HL-60 (cell line): ENCODE data around the gene NFU1.

ENCODE experiments used
- DNase-seq, 2 experiments: peaks; one replicate each; pipeline ENCODE4 v3.0.0-alpha.2; 2010 to 2020; ENCODE audit warnings: low read depth in 1 of 2, low spot score in 1 of 2
- H3K27ac ChIP-seq: fragments of 250-450 bp; sonication (Bioruptor Pico); replicated peaks from 2 replicates; pipeline ENCODE4 v1.5.1; 2020; ENCODE audit warnings: mild to moderate bottlenecking, moderate library complexity
- H3K27me3 ChIP-seq: fragments of 250-450 bp; sonication (Bioruptor Pico); 2 replicates; pipeline ENCODE4 v1.5.1; 2021; ENCODE audit warnings: mild to moderate bottlenecking, moderate library complexity; ENCODE audit not compliant: insufficient read depth, poor library complexity, severe bottlenecking
- H3K4me3 ChIP-seq: replicated peaks from 2 replicates; pipeline ENCODE4 v1.5.1; 2011; ENCODE audit warnings: mild to moderate bottlenecking, control low read depth, low read length; ENCODE audit not compliant: insufficient read depth
- GABPA ChIP-seq: IDR thresholded peaks from 2 replicates; pipeline ENCODE4 v1.6.1; 2012; ENCODE audit warnings: low read depth
- POLR2AphosphoS5 ChIP-seq: IDR thresholded peaks from 2 replicates; pipeline ENCODE4 v1.6.1; 2012; ENCODE audit warnings: low read depth
- SPI1 ChIP-seq: IDR thresholded peaks from 2 replicates; pipeline ENCODE4 v1.6.1; 2012; ENCODE audit warnings: low read depth, mild to moderate bottlenecking, borderline replicate concordance
- TF ChIP-seq, protein P1 (sequence below): IDR thresholded peaks from 2 replicates; pipeline ENCODE4 v1.6.1; 2012; ENCODE audit warnings: low read depth; ENCODE audit not compliant: insufficient replicate concordance
- TF ChIP-seq, protein P2 (sequence below): IDR thresholded peaks from one replicate; pipeline ENCODE4 v1.5.1; 2011; ENCODE audit warnings: low read length, control low read depth, inconsistent platforms; ENCODE audit not compliant: insufficient read depth

The NFU1 gene

GRCh38 chr2:69434753-69435152, 2.5 kb downstream of the NFU1 start:
- Histone ChIP-seq H3K27me3 (no peaks in the 10 kb centered on the region), H3K4me3 (no peak overlapping the region), H3K27ac (no peak overlapping the region)
- DNase-seq = no peak
- TF ChIP-seq, protein P1, sequence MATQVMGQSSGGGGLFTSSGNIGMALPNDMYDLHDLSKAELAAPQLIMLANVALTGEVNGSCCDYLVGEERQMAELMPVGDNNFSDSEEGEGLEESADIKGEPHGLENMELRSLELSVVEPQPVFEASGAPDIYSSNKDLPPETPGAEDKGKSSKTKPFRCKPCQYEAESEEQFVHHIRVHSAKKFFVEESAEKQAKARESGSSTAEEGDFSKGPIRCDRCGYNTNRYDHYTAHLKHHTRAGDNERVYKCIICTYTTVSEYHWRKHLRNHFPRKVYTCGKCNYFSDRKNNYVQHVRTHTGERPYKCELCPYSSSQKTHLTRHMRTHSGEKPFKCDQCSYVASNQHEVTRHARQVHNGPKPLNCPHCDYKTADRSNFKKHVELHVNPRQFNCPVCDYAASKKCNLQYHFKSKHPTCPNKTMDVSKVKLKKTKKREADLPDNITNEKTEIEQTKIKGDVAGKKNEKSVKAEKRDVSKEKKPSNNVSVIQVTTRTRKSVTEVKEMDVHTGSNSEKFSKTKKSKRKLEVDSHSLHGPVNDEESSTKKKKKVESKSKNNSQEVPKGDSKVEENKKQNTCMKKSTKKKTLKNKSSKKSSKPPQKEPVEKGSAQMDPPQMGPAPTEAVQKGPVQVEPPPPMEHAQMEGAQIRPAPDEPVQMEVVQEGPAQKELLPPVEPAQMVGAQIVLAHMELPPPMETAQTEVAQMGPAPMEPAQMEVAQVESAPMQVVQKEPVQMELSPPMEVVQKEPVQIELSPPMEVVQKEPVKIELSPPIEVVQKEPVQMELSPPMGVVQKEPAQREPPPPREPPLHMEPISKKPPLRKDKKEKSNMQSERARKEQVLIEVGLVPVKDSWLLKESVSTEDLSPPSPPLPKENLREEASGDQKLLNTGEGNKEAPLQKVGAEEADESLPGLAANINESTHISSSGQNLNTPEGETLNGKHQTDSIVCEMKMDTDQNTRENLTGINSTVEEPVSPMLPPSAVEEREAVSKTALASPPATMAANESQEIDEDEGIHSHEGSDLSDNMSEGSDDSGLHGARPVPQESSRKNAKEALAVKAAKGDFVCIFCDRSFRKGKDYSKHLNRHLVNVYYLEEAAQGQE = no peak
- TF ChIP-seq GABPA (no peak), POLR2AphosphoS5 (no peak)

DNA sequence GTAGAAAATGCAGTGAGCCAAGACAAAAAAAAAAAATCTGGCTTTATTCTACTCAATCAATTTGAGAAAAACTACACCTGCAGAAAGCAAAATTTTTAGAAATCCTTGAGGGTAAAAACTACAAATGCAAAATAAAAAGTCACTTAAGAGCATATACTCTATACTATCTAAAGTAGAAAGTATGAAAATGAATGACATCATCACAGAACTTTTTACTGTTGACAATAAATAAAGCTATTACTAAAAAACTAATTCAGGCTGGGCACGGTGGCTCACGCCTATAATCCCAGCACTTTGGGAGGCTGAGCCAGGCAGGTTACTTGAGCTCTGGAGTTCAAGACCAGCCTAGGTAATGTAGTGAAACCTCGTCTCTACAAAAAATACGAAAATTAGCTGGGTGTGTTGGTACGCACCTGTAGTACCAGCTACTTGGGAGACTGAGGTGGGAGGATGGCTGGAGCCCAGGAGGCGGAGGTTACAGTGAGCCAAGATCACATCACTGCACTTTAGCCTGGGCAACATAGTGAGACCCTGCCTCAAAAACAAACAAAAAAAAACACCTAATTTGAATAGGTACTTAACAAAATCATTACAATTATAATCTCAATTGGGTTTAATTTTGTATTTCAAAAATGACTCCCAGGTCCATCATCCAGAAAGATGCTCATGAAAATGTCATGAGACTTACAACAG, 7.6 kb downstream of the NFU1 start:
- H3K27me3 ChIP-seq = no peaks in the 10 kb centered on the region
- H3K27ac ChIP-seq = no peak overlapping the region
- no peak for DNase-seq
- H3K4me3 ChIP-seq = no peak overlapping the region
- TF ChIP-seq SPI1 (no peak), GABPA (no peak), POLR2AphosphoS5 (no peak)
- TF ChIP-seq, protein P1 = no peak
- TF ChIP-seq, protein P2, sequence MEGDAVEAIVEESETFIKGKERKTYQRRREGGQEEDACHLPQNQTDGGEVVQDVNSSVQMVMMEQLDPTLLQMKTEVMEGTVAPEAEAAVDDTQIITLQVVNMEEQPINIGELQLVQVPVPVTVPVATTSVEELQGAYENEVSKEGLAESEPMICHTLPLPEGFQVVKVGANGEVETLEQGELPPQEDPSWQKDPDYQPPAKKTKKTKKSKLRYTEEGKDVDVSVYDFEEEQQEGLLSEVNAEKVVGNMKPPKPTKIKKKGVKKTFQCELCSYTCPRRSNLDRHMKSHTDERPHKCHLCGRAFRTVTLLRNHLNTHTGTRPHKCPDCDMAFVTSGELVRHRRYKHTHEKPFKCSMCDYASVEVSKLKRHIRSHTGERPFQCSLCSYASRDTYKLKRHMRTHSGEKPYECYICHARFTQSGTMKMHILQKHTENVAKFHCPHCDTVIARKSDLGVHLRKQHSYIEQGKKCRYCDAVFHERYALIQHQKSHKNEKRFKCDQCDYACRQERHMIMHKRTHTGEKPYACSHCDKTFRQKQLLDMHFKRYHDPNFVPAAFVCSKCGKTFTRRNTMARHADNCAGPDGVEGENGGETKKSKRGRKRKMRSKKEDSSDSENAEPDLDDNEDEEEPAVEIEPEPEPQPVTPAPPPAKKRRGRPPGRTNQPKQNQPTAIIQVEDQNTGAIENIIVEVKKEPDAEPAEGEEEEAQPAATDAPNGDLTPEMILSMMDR = no peak

- Histone ChIP-seq H3K4me3 (no peak overlapping the region), H3K27ac (no peak overlapping the region), H3K27me3 (no peaks in the 10 kb centered on the region)
- no peak for DNase-seq
- TF ChIP-seq POLR2AphosphoS5 (no peak), GABPA (no peak), SPI1 (no peak)
- TF ChIP-seq, protein P1 = no peak
- TF ChIP-seq, protein P2 = no peak
Measured at GRCh38 chr2:69428981-69429380, 8.3 kb downstream of the NFU1 start.
